Measurements from ENCODE around the gene ASPG. TPM values are rescaled to one million over a fixed set of nuclear protein-coding genes. Genes with fewer than 3 reads are reported as not detected.
"Not testable (repeated sequence)": the region's sequence is repeated elsewhere in the genome, so short reads cannot be mapped to it uniquely, and the experiment has no call there.

The ASPG gene
- total and polyA plus RNA-seq, 2 donors (not counting 3 experiments of a cell fraction or from before 2014, with no cell fraction given) = not detected

GRCh38 chr14:104152686-104153393 is 67.3 kb downstream of the ASPG start:
- Histone ChIP-seq H3K27ac (ENCODE audit: insufficient read depth, low read depth, low read length) (no peak overlapping the region), H3K9me3 (replicated peaks; ENCODE audit: control insufficient read depth, insufficient read depth, low read length) (no peaks in the 10 kb centered on the region), H3K27me3 (ENCODE audit: control insufficient read depth in 2 of 2, insufficient read depth in 2 of 2, low read length in 2 of 2) (no peaks in the 10 kb centered on the region), H3K4me2 (ENCODE audit: insufficient read depth, low read length) (no peak overlapping the region), H3K79me2 (ENCODE audit: control insufficient read depth, insufficient read depth, low read length) (no peaks in the 10 kb centered on the region), H4K20me1 (replicated peaks; ENCODE audit: control insufficient read depth, extremely low read depth, insufficient read depth, low read length) (no peaks in the 10 kb centered on the region), H3K4me3 (replicated peaks in 1 of 3; ENCODE audit: insufficient read depth in 1 of 3, low read depth in 1 of 3, low read length in 3 of 3) (no peak overlapping the region), H3K4me1 (ENCODE audit: control insufficient read depth, extremely low read depth, insufficient read depth, low read length) (peaks cover 34% of the 10 kb centered on the region), H3K9me1 (replicated peaks; ENCODE audit: control insufficient read depth, extremely low read depth, insufficient read depth, low read length) (no peaks in the 10 kb centered on the region), H3K36me3 (ENCODE audit: control insufficient read depth in 2 of 2, extremely low read depth in 1 of 2, insufficient read depth in 2 of 2, low read length in 2 of 2) (peaks cover 0 to 10% of the 10 kb centered on the region in 2 experiments), H2AFZ (ENCODE audit: low read depth, low read length) (no peak overlapping the region), H3K9ac (replicated peaks; ENCODE audit: extremely low read depth, insufficient read depth, low read length) (no peak overlapping the region)
- BruUV-seq (replicated peaks) = no TSS peak
- ChIA-PET CTCF (interaction anchor here (2.4 kb wide), 1 partner anchor 15 kb away, joined by 11 read pairs; no protein-coding TSS in a partner anchor), POLR2A (no interaction called here)
- no peak for FAIRE-seq
- intact Hi-C loops (cut with micrococcal nuclease) (no loop called here), dilution Hi-C loops (cut with MboI; ENCODE audit: extremely low pct_ligation_motif_present, low sequenced_read_pairs) (no loop called here)
- TF ChIP-seq POLR2A (IDR thresholded peaks at IDR 0.05; ENCODE audit: low read depth, low read length) = no peak
- no peak for TF ChIP-seq GATA2 (IDR thresholded peaks at IDR 0.05; ENCODE audit: insufficient read depth, insufficient read length, low read depth, low read length)
- TF ChIP-seq MYC (IDR thresholded peaks at IDR 0.05; ENCODE audit: low read depth, low read length) = no peak
- no peak for TF ChIP-seq EZH2 (IDR thresholded peaks at IDR 0.05; ENCODE audit: borderline replicate concordance, low read depth, low read length, severe bottlenecking)
- no peak for TF ChIP-seq POLR2AphosphoS5 (IDR thresholded peaks at IDR 0.05; ENCODE audit: insufficient read depth, low read depth, low read length)
- TF ChIP-seq MAX (IDR thresholded peaks at IDR 0.05; ENCODE audit: insufficient read depth, insufficient read length) = no peak
- TF ChIP-seq FOS (IDR thresholded peaks at IDR 0.05; ENCODE audit: borderline replicate concordance, insufficient read depth, low read length) = no peak
- TF ChIP-seq JUN (IDR thresholded peaks at IDR 0.05; ENCODE audit: borderline replicate concordance, insufficient read depth, insufficient read length, low read depth) = no peak
- no peak for TF ChIP-seq CTCF (IDR thresholded peaks at IDR 0.05; ENCODE audit: extremely low read depth in 1 of 2, insufficient read depth in 1 of 2, low read depth in 1 of 2, low read length in 2 of 2)
- DNase-seq (ENCODE audit: low read depth, low spot score) = no peak

GRCh38 chr14:104153394-104153755 is 67.9 kb downstream of the ASPG start:
- Histone ChIP-seq H3K4me1 (ENCODE audit: control insufficient read depth, extremely low read depth, insufficient read depth, low read length) (peaks cover 29% of the 10 kb centered on the region), H3K36me3 (ENCODE audit: control insufficient read depth in 2 of 2, extremely low read depth in 1 of 2, insufficient read depth in 2 of 2, low read length in 2 of 2) (peaks cover 0 to 12% of the 10 kb centered on the region in 2 experiments)
- H4K20me1 ChIP-seq (replicated peaks; ENCODE audit: control insufficient read depth, extremely low read depth, insufficient read depth, low read length); dilution Hi-C loops (cut with MboI; ENCODE audit: extremely low pct_ligation_motif_present, low sequenced_read_pairs); H3K27ac ChIP-seq (ENCODE audit: insufficient read depth, low read depth, low read length); CTCF ChIA-PET; H3K9ac ChIP-seq (replicated peaks; ENCODE audit: extremely low read depth, insufficient read depth, low read length); FAIRE-seq; BruUV-seq (replicated peaks); H3K9me3 ChIP-seq (replicated peaks; ENCODE audit: control insufficient read depth, insufficient read depth, low read length); intact Hi-C loops (cut with micrococcal nuclease); H3K79me2 ChIP-seq (ENCODE audit: control insufficient read depth, insufficient read depth, low read length); H3K4me2 ChIP-seq (ENCODE audit: insufficient read depth, low read length); H3K27me3 ChIP-seq (ENCODE audit: control insufficient read depth in 2 of 2, insufficient read depth in 2 of 2, low read length in 2 of 2); POLR2A ChIA-PET; H2AFZ ChIP-seq (ENCODE audit: low read depth, low read length); H3K4me3 ChIP-seq (replicated peaks in 1 of 3; ENCODE audit: insufficient read depth in 1 of 3, low read depth in 1 of 3, low read length in 3 of 3); DNase-seq (ENCODE audit: low read depth, low spot score); H3K9me1 ChIP-seq (replicated peaks; ENCODE audit: control insufficient read depth, extremely low read depth, insufficient read depth, low read length): not testable (repeated sequence)

Data from endothelial cell of umbilical vein (primary cell).